Measurements from ENCODE around the gene C11orf21.

The C11orf21 gene

GRCh38 chr11:2258501-2259465 is 42.9 kb downstream of the C11orf21 start:
- no peak for DNase-seq

- no peak for DNase-seq
These were observed 44.6 kb downstream of the C11orf21 start for GRCh38 chr11:2256951-2257700.

GRCh38 chr11:2256293-2256913 is 45.3 kb downstream of the C11orf21 start:
- DNase-seq, result no peak

GRCh38 chr11:2252018-2252417 is 49.7 kb downstream of the C11orf21 start:
- no peak for DNase-seq

GRCh38 chr11:2251138-2251537 is 50.6 kb downstream of the C11orf21 start:
- DNase-seq, result no peak

- DNase-seq, result no peak
These were observed 51.2 kb downstream of the C11orf21 start for GRCh38 chr11:2250485-2250884.

GRCh38 chr11:2250041-2250440 is 51.7 kb downstream of the C11orf21 start:
- DNase-seq, result no peak

- no peak for DNase-seq
These were observed 52.4 kb downstream of the C11orf21 start for GRCh38 chr11:2249189-2249916.

- DNase-seq, result no peak
These were observed 53.0 kb downstream of the C11orf21 start for GRCh38 chr11:2248762-2249161.

- DNase-seq, result no peak
These were observed 53.5 kb downstream of the C11orf21 start for GRCh38 chr11:2248242-2248641.

- DNase-seq, result no peak
These were observed 54.2 kb downstream of the C11orf21 start for GRCh38 chr11:2247496-2247895.

Measured in activated CD4-positive, CD25-positive, alpha-beta regulatory T cell (primary cell).